DLD1 (cell line): Measurements from ENCODE around the gene HSCB.
"Not testable (repeated sequence)": the region's sequence is repeated elsewhere in the genome, so short reads cannot be mapped to it uniquely, and the experiment has no call there.

Experiments
- in situ Hi-C: cut with HindIII; loops from 2 replicates; pipeline ENCODE4 v1.10.0; 2017; ENCODE audit warnings: low sequenced_read_pairs

Gene HSCB

GRCh38 chr22:28737701-28738100 lies 4.1 kb upstream of the HSCB start:
- in situ Hi-C loops = no loop called here

GRCh38 chr22:28738876-28739275 lies 3.0 kb upstream of the HSCB start:
- in situ Hi-C loops = not testable (repeated sequence)

GRCh38 chr22:28741200-28741784 lies 547 bp upstream of the HSCB start:
- in situ Hi-C loops = no loop called here

- in situ Hi-C loops = no loop called here
Measured at GRCh38 chr22:28742562-28742962, 723 bp downstream of the HSCB start.

GRCh38 chr22:28743852-28744251 lies 2.0 kb downstream of the HSCB start:
- in situ Hi-C loops = no loop called here

GRCh38 chr22:28750471-28750881 lies 8.6 kb downstream of the HSCB start:
- in situ Hi-C loops = no loop called here

GRCh38 chr22:28754512-28754911 lies 12.7 kb downstream of the HSCB start:
- in situ Hi-C loops = not testable (repeated sequence)

GRCh38 chr22:28759861-28760560 lies 18.2 kb downstream of the HSCB start:
- in situ Hi-C loops = no loop called here

GRCh38 chr22:28761449-28761755 lies 19.6 kb downstream of the HSCB start:
- in situ Hi-C loops = no loop called here

- in situ Hi-C loops = not testable (repeated sequence)
Measured at GRCh38 chr22:28762000-28762399, 20.2 kb downstream of the HSCB start.

- in situ Hi-C loops = no loop called here
Measured at GRCh38 chr22:28766628-28767027, 24.8 kb downstream of the HSCB start.

- in situ Hi-C loops = no loop called here
Measured at GRCh38 chr22:28768701-28769393, 27.0 kb downstream of the HSCB start.

GRCh38 chr22:28769394-28770085 lies 27.7 kb downstream of the HSCB start:
- in situ Hi-C loops = no loop called here

- in situ Hi-C loops = no loop called here
Measured at GRCh38 chr22:28771195-28771791, 29.5 kb downstream of the HSCB start.

GRCh38 chr22:28772633-28773460 lies 31.0 kb downstream of the HSCB start, which contains the start of gene CCDC117:
Gene CCDC117, plus strand, starts transcription at chr22:28772695. Its CDS starts 155 bp downstream, at chr22:28772850.
- in situ Hi-C loops = no loop called here

- in situ Hi-C loops = no loop called here
Measured at GRCh38 chr22:28773461-28773867, 31.6 kb downstream of the HSCB start.

- in situ Hi-C loops = no loop called here
Measured at GRCh38 chr22:28774378-28774777, 32.5 kb downstream of the HSCB start.

- in situ Hi-C loops = no loop called here
Measured at GRCh38 chr22:28779833-28780232, 38.0 kb downstream of the HSCB start.

- in situ Hi-C loops = no loop called here
Measured at GRCh38 chr22:28780296-28780695, 38.5 kb downstream of the HSCB start.
